Calu3 (cell line): ENCODE data around the gene NHLRC4. TPM values are rescaled to one million over a fixed set of nuclear protein-coding genes. Genes with fewer than 3 reads are reported as not detected.

Experiments
- BruUV-seq: library from RNA; stranded (reverse); fragments of 400-500 nt; replicated peaks from 2 replicates; lab custom pipeline; 2021; lab: Mats Ljungman, UMichigan
- CTCF ChIA-PET: fragments of 300-600 bp; sonication (Branson Sonifier 250); formaldehyde crosslinking; loops from one replicate; lab custom pipeline; 2022; ENCODE audit warnings: antibody characterized with exemption; lab: Charles Lee
- DNase-seq: peaks from one replicate; pipeline ENCODE4 v3.0.0; 2022
- H3K27ac Mint-ChIP-seq: one replicate; pipeline ENCODE4 v1.8.0; 2022; ENCODE audit warnings: mixed read lengths; ENCODE audit not compliant: unreplicated experiment
- H3K27me3 Mint-ChIP-seq: one replicate; pipeline ENCODE4 v1.8.0; 2022; ENCODE audit warnings: mixed read lengths; ENCODE audit not compliant: unreplicated experiment
- H3K36me3 Mint-ChIP-seq: one replicate; pipeline ENCODE4 v1.8.0; 2022; ENCODE audit warnings: mild to moderate bottlenecking, moderate library complexity, mixed read lengths; ENCODE audit not compliant: insufficient read depth, unreplicated experiment
- H3K4me1 Mint-ChIP-seq: one replicate; pipeline ENCODE4 v1.8.0; 2022; ENCODE audit warnings: mild to moderate bottlenecking, low read depth, mixed read lengths; ENCODE audit not compliant: unreplicated experiment
- H3K4me3 Mint-ChIP-seq: one replicate; pipeline ENCODE4 v1.8.0; 2022; ENCODE audit warnings: mild to moderate bottlenecking, low read depth, moderate library complexity, mixed read lengths; ENCODE audit not compliant: unreplicated experiment
- H3K9me3 Mint-ChIP-seq: one replicate; pipeline ENCODE4 v1.8.0; 2022; ENCODE audit warnings: low read depth, mixed read lengths; ENCODE audit not compliant: unreplicated experiment
- CTCF ChIP-seq: fragments of 200-600 bp; IDR thresholded peaks from one replicate; pipeline ENCODE4 v1.8.0; 2022; ENCODE audit warnings: antibody characterized with exemption; ENCODE audit not compliant: unreplicated experiment
- intact Hi-C: fragments of 100-400 bp; cut with micrococcal nuclease; formaldehyde crosslinking; loops from one replicate; pipeline ENCODE4 v1.10.0; 2022; ENCODE audit not compliant: unreplicated experiment
- total RNA-seq: library from RNA; stranded (reverse); gene quantifications from 2 replicates; pipeline ENCODE4 v1.2.3, GENCODE V29; 2022

Gene NHLRC4
- total RNA-seq, 1 experiment from 2014 or later = not detected

- no peak for DNase-seq
- H3K9me3 Mint-ChIP-seq = no peaks in the 10 kb centered on the region
- no peaks in the 10 kb centered on the region for H3K36me3 Mint-ChIP-seq
- no peak overlapping the region for H3K27ac Mint-ChIP-seq
- H3K4me3 Mint-ChIP-seq = no peak overlapping the region
- H3K27me3 Mint-ChIP-seq = peaks cover 67% of the 10 kb centered on the region
- CTCF ChIA-PET = interaction anchor here (0.6 kb wide), 1 partner anchor 24 kb away, joined by 3 read pairs; no protein-coding TSS in a partner anchor
- intact Hi-C loops = no loop called here
- BruUV-seq = no TSS peak
- H3K4me1 Mint-ChIP-seq = no peaks in the 10 kb centered on the region
- no peak for TF ChIP-seq CTCF
Measured at GRCh38 chr16:563072-563644, 3.6 kb upstream of the NHLRC4 start.

- intact Hi-C loops = no loop called here
- Mint-ChIP-seq H3K36me3 (peaks cover 12% of the 10 kb centered on the region), H3K4me1 (no peaks in the 10 kb centered on the region), H3K4me3 (no peak overlapping the region), H3K9me3 (no peaks in the 10 kb centered on the region), H3K27ac (no peak overlapping the region), H3K27me3 (peaks cover 53% of the 10 kb centered on the region)
- no TSS peak for BruUV-seq
- DNase-seq = no peak
- CTCF ChIA-PET = no interaction called here
- no peak for TF ChIP-seq CTCF
Measured at GRCh38 chr16:564690-565418, 2.0 kb upstream of the NHLRC4 start.

- H3K36me3 Mint-ChIP-seq = peaks cover 19% of the 10 kb centered on the region
- peaks cover 3% of the 10 kb centered on the region for H3K4me1 Mint-ChIP-seq
- no peak for TF ChIP-seq CTCF
- H3K27ac Mint-ChIP-seq = no peak overlapping the region
- intact Hi-C loops = no loop called here
- peaks cover 53% of the 10 kb centered on the region for H3K27me3 Mint-ChIP-seq
- CTCF ChIA-PET = no interaction called here
- no TSS peak for BruUV-seq
- DNase-seq = no peak
- no peaks in the 10 kb centered on the region for H3K9me3 Mint-ChIP-seq
- H3K4me3 Mint-ChIP-seq = no peak overlapping the region
Measured at GRCh38 chr16:565419-566330, 1.1 kb upstream of the NHLRC4 start.

GRCh38 chr16:567373-568256 is 810 bp downstream of the NHLRC4 start:
- BruUV-seq = no TSS peak
- Mint-ChIP-seq H3K36me3 (peaks cover 31% of the 10 kb centered on the region), H3K27ac (no peak overlapping the region), H3K9me3 (no peaks in the 10 kb centered on the region), H3K4me3 (no peak overlapping the region), H3K27me3 (peaks cover 38% of the 10 kb centered on the region), H3K4me1 (peaks cover 16% of the 10 kb centered on the region)
- DNase-seq = no peak
- TF ChIP-seq CTCF = no peak
- CTCF ChIA-PET = no interaction called here
- intact Hi-C loops = no loop called here
